MM.1S (cell line): ENCODE data around the gene CACUL1.

ENCODE experiments used
- DNase-seq: peaks from one replicate; pipeline ENCODE4 v3.0.0-alpha.2; 2015
- H2AFZ ChIP-seq: fragments of 300-600 bp; sonication (generic); 2 replicates; pipeline ENCODE4 v1.6.0; 2016; ENCODE audit warnings: antibody characterized with exemption, low read length
- H3F3A ChIP-seq: fragments of 300-600 bp; sonication (generic); 2 replicates; pipeline ENCODE4 v1.6.1; 2016; ENCODE audit warnings: mild to moderate bottlenecking, antibody characterized with exemption, low read length, moderate library complexity, mixed read lengths; ENCODE audit not compliant: insufficient read depth
- H3K27ac ChIP-seq: fragments of 300-600 bp; sonication (generic); 2 replicates; pipeline ENCODE4 v1.5.1; 2016; ENCODE audit warnings: mild to moderate bottlenecking, low read length
- H3K27me3 ChIP-seq: fragments of 300-600 bp; sonication (generic); replicated peaks from 2 replicates; pipeline ENCODE4 v1.6.0; 2016; ENCODE audit warnings: low read length; ENCODE audit not compliant: insufficient read depth
- H3K36me3 ChIP-seq: fragments of 300-600 bp; sonication (generic); replicated peaks from 2 replicates; pipeline ENCODE4 v1.6.1; 2016; ENCODE audit warnings: mild to moderate bottlenecking, low read length, mixed read lengths; ENCODE audit not compliant: insufficient read depth
- H3K4me1 ChIP-seq: fragments of 300-600 bp; sonication (generic); 2 replicates; pipeline ENCODE4 v1.6.1; 2016; ENCODE audit warnings: low read length, mixed read lengths
- H3K4me2 ChIP-seq: fragments of 300-600 bp; sonication (generic); 2 replicates; pipeline ENCODE4 v1.6.0; 2016; ENCODE audit warnings: low read depth, low read length
- H3K4me3 ChIP-seq: fragments of 300-600 bp; sonication (generic); 2 replicates; pipeline ENCODE4 v1.5.1; 2016; ENCODE audit warnings: low read length, mixed read lengths
- H3K79me2 ChIP-seq: fragments of 300-600 bp; sonication (generic); 2 replicates; pipeline ENCODE4 v1.6.1; 2016; ENCODE audit warnings: mixed run types, low read length, mixed read lengths
- H3K9ac ChIP-seq: fragments of 300-600 bp; sonication (generic); 2 replicates; pipeline ENCODE4 v1.6.1; 2016; ENCODE audit warnings: low read length, mixed read lengths
- H3K9me2 ChIP-seq: fragments of 300-600 bp; sonication (generic); replicated peaks from 2 replicates; pipeline ENCODE4 v1.6.1; 2016; ENCODE audit warnings: mild to moderate bottlenecking, low read length, mixed read lengths; ENCODE audit not compliant: insufficient read depth
- H3K9me3 ChIP-seq: fragments of 300-600 bp; sonication (generic); replicated peaks from 2 replicates; pipeline ENCODE4 v1.6.1; 2016; ENCODE audit warnings: mild to moderate bottlenecking, low read length, mixed read lengths; ENCODE audit not compliant: insufficient read depth
- H4K20me1 ChIP-seq: fragments of 300-600 bp; sonication (generic); 2 replicates; pipeline ENCODE4 v1.6.1; 2016; ENCODE audit warnings: mild to moderate bottlenecking, low read length, moderate library complexity, mixed read lengths; ENCODE audit not compliant: insufficient read depth
- CTCF ChIP-seq: fragments of 300-600 bp; sonication (generic); IDR thresholded peaks from 2 replicates; pipeline ENCODE4 v1.5.1; 2016; ENCODE audit warnings: antibody characterized with exemption, low read length, mixed read lengths
- EZH2 ChIP-seq: fragments of 300-600 bp; sonication (generic); optimal IDR thresholded peaks from 2 replicates; pipeline ENCODE3; 2017; ENCODE audit warnings: low read depth, mild to moderate bottlenecking, antibody characterized with exemption, low read length, mixed read lengths
- EZH2phosphoT487 ChIP-seq: fragments of 300-600 bp; sonication (generic); IDR thresholded peaks from 2 replicates; pipeline ENCODE4 v1.6.1; 2018; ENCODE audit warnings: antibody characterized with exemption, low read length

The CACUL1 gene

GRCh38 chr10:118742032-118742431 lies 12.7 kb downstream of the CACUL1 start:
- Histone ChIP-seq H3F3A (no peaks in the 10 kb centered on the region), H3K27me3 (no peaks in the 10 kb centered on the region), H3K4me1 (no peaks in the 10 kb centered on the region), H3K9me2 (no peaks in the 10 kb centered on the region), H3K27ac (no peak overlapping the region), H2AFZ (no peak overlapping the region), H3K4me3 (no peak overlapping the region), H3K4me2 (no peak overlapping the region), H4K20me1 (0 out of 2 replicates have a peak, but pooled peaks cover 3% of the 10 kb centered on the region), H3K9ac (no peak overlapping the region), H3K79me2 (peaks cover 97% of the 10 kb centered on the region), H3K9me3 (no peaks in the 10 kb centered on the region), H3K36me3 (no peaks in the 10 kb centered on the region)
- TF ChIP-seq CTCF, result no peak
- TF ChIP-seq EZH2phosphoT487, result no peak
- TF ChIP-seq EZH2, result no peak
- no peak for DNase-seq

GRCh38 chr10:118738406-118738805 lies 16.4 kb downstream of the CACUL1 start:
- Histone ChIP-seq H3K4me2 (no peak overlapping the region), H4K20me1 (peaks cover 3% of the 10 kb centered on the region; the same call in 1 of the 2 replicates), H3K4me3 (no peak overlapping the region), H3K79me2 (peaks cover 95% of the 10 kb centered on the region), H3K36me3 (no peaks in the 10 kb centered on the region), H3K27ac (no peak overlapping the region), H3K9me3 (no peaks in the 10 kb centered on the region), H3K9me2 (no peaks in the 10 kb centered on the region), H3K4me1 (no peaks in the 10 kb centered on the region), H3K9ac (no peak overlapping the region), H3K27me3 (no peaks in the 10 kb centered on the region), H3F3A (no peaks in the 10 kb centered on the region; the same call in 1 of the 2 replicates), H2AFZ (no peak overlapping the region)
- no peak for DNase-seq
- TF ChIP-seq CTCF (no peak), EZH2 (no peak), EZH2phosphoT487 (no peak)

GRCh38 chr10:118737603-118738302 lies 17.0 kb downstream of the CACUL1 start:
- H3K4me2 ChIP-seq, result no peak overlapping the region
- peaks cover 94% of the 10 kb centered on the region for H3K79me2 ChIP-seq
- TF ChIP-seq CTCF (no peak), EZH2phosphoT487 (no peak)

More at GRCh38 chr10:118737603-118738302, 17.0 kb downstream of the CACUL1 start:
- Histone ChIP-seq H3K27ac (no peak overlapping the region), H3K4me1 (no peaks in the 10 kb centered on the region), H3F3A (no peaks in the 10 kb centered on the region; the same call in 1 of the 2 replicates), H4K20me1 (peaks cover 3% of the 10 kb centered on the region; the same call in 1 of the 2 replicates), H3K4me3 (no peak overlapping the region), H3K9me2 (no peaks in the 10 kb centered on the region), H3K36me3 (no peaks in the 10 kb centered on the region), H3K27me3 (no peaks in the 10 kb centered on the region), H3K9ac (no peak overlapping the region), H2AFZ (no peak overlapping the region), H3K9me3 (no peaks in the 10 kb centered on the region)
- DNase-seq, result no peak
